Stomach (tissue), 4 donors: Measurements from ENCODE around the gene NINL.

Source experiments
- POLR2AphosphoS5 ChIP-seq, 3 donors: sonication (generic); formaldehyde crosslinking; IDR thresholded peaks; one replicate each; pipeline ENCODE4 v1.6.1; 2016; ENCODE audit warnings: antibody characterized with exemption in 3 of 3
- TF ChIP-seq, protein P1 (sequence below), 7 experiments: fragments of 450-650 bp in 4 of 7; fragments of 200-600 bp in 3 of 7; sonication (generic) in 3 of 7; IDR thresholded peaks; one replicate each; pipeline ENCODE4 v1.5.1; 2016 to 2019; ENCODE audit warnings: antibody characterized with exemption in 7 of 7, control low read depth in 2 of 7, mild to moderate bottlenecking in 1 of 7

DNA sequence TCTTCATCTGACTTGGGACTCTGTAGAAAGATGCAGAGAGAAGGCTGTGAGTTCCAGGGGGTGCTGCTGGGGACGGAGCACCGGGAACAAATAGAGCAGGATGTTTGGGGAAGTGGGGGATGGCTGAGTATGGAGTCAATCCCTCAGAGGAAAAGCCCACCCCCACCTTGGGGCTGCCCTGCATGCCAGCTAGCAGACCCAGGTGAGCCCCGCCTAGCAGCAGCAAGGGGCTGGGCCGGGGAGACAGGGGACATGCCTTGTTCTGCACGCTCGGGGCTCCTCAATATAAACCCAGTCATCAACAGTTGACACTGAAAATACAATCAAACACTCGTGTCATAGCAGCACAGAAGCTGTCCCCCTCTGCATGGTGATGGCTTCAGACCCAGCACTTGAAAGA is 74.6 kb downstream of the NINL start:
- no peak for TF ChIP-seq POLR2AphosphoS5 (IDR thresholded peaks at IDR 0.05)
- TF ChIP-seq, protein P1, sequence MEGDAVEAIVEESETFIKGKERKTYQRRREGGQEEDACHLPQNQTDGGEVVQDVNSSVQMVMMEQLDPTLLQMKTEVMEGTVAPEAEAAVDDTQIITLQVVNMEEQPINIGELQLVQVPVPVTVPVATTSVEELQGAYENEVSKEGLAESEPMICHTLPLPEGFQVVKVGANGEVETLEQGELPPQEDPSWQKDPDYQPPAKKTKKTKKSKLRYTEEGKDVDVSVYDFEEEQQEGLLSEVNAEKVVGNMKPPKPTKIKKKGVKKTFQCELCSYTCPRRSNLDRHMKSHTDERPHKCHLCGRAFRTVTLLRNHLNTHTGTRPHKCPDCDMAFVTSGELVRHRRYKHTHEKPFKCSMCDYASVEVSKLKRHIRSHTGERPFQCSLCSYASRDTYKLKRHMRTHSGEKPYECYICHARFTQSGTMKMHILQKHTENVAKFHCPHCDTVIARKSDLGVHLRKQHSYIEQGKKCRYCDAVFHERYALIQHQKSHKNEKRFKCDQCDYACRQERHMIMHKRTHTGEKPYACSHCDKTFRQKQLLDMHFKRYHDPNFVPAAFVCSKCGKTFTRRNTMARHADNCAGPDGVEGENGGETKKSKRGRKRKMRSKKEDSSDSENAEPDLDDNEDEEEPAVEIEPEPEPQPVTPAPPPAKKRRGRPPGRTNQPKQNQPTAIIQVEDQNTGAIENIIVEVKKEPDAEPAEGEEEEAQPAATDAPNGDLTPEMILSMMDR (IDR thresholded peaks at IDR 0.05): no peak
